Measurements from ENCODE around the gene TESK2.

DNA sequence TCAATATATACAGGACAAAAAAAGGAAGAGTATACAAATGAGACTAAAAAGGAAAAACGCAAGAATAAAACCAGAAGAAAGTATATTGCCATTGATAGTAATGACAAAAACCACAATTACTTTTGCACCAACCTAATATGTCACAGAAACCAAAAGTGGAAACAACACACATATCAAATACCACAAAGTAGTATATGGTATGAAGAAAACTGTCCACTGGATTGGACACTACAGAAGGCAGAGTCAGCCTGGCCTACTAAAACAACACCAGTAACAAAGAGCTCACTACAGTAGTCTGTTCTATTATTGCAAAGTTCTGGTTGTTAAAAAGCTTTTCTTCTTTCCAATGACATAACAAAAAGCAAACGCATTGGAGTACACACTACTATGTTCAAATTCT lies 17.7 kb downstream of the TESK2 start:
- TF ChIP-seq, protein P1, sequence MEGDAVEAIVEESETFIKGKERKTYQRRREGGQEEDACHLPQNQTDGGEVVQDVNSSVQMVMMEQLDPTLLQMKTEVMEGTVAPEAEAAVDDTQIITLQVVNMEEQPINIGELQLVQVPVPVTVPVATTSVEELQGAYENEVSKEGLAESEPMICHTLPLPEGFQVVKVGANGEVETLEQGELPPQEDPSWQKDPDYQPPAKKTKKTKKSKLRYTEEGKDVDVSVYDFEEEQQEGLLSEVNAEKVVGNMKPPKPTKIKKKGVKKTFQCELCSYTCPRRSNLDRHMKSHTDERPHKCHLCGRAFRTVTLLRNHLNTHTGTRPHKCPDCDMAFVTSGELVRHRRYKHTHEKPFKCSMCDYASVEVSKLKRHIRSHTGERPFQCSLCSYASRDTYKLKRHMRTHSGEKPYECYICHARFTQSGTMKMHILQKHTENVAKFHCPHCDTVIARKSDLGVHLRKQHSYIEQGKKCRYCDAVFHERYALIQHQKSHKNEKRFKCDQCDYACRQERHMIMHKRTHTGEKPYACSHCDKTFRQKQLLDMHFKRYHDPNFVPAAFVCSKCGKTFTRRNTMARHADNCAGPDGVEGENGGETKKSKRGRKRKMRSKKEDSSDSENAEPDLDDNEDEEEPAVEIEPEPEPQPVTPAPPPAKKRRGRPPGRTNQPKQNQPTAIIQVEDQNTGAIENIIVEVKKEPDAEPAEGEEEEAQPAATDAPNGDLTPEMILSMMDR (IDR thresholded peaks at IDR 0.05), result no peak
- TF ChIP-seq POLR2A (IDR thresholded peaks at IDR 0.05), result no peak

Data from heart left ventricle (tissue), 13 donors.